Measurements from ENCODE around the gene EHD4. TPM values are rescaled to one million over a fixed set of nuclear protein-coding genes. Genes with fewer than 3 reads are reported as not detected.

Gene EHD4
- polyA plus RNA-seq, 1 of the 3 experiments (the other 2 are of a cell fraction): 17.5 TPM

- 90% methylated on average over 2 of the region's 2 CpGs for WGBS (ENCODE audit: low lambda C conversion rate)
- peaks cover 51% of the 10 kb centered on the region for H3K79me2 ChIP-seq (ENCODE audit: insufficient read depth)
- no peak overlapping the region for H3K27ac ChIP-seq (ENCODE audit: low read depth in 2 of 2, low read length in 1 of 2)
- H3F3A ChIP-seq (replicated peaks; ENCODE audit: insufficient read depth): peaks cover 14% of the 10 kb centered on the region
- no peaks in the 10 kb centered on the region for H3K9me2 ChIP-seq
- no peak for DNase-seq
- no peaks in the 10 kb centered on the region for H3K9me3 ChIP-seq
- H3K36me3 ChIP-seq (replicated peaks in 1 of 2; ENCODE audit: control insufficient read depth in 1 of 2, insufficient read depth in 2 of 2, low read length in 1 of 2): peaks cover 0 to 4% of the 10 kb centered on the region in 2 experiments
- no peak overlapping the region for H3K4me3 ChIP-seq (ENCODE audit: low read depth in 2 of 2, low read length in 1 of 2)
- no peaks in the 10 kb centered on the region for H4K20me1 ChIP-seq (ENCODE audit: insufficient read depth)
- no peak overlapping the region for H3K9ac ChIP-seq
- H3K27me3 ChIP-seq (ENCODE audit: insufficient read depth): no peaks in the 10 kb centered on the region
- H3K4me2 ChIP-seq: no peak overlapping the region
- TF ChIP-seq RFX5 (IDR thresholded peaks at IDR 0.05; ENCODE audit: low read length) (no peak), FOXM1 (IDR thresholded peaks at IDR 0.05; ENCODE audit: low read depth) (no peak), CHD2 (IDR thresholded peaks at IDR 0.05; ENCODE audit: low read length, partially characterized antibody) (no peak), MXI1 (IDR thresholded peaks at IDR 0.05; ENCODE audit: low read depth, low read length) (no peak), NFIC (IDR thresholded peaks at IDR 0.05; ENCODE audit: borderline replicate concordance) (no peak), FOSL2 (IDR thresholded peaks at IDR 0.05; ENCODE audit: borderline replicate concordance, low read depth) (no peak), IRF3 (IDR thresholded peaks at IDR 0.05; ENCODE audit: low read depth, low read length) (no peak), PBX3 (IDR thresholded peaks at IDR 0.05) (no peak), CTCF (IDR thresholded peaks at IDR 0.05) (no peak), YY1 (IDR thresholded peaks at IDR 0.05; ENCODE audit: low read depth) (no peak), RXRA (IDR thresholded peaks at IDR 0.05; ENCODE audit: borderline replicate concordance, low read depth) (no peak), GABPA (IDR thresholded peaks at IDR 0.05; ENCODE audit: low read depth) (no peak), MEF2A (IDR thresholded peaks at IDR 0.05; ENCODE audit: borderline replicate concordance, low read depth) (no peak), TAF1 (IDR thresholded peaks at IDR 0.05; ENCODE audit: borderline replicate concordance, low read depth, low read length) (no peak), EZH2phosphoT487 (IDR thresholded peaks at IDR 0.05; ENCODE audit: borderline replicate concordance, low read depth) (no peak), ELF1 (IDR thresholded peaks at IDR 0.05) (no peak), ZBTB33 (IDR thresholded peaks at IDR 0.05; ENCODE audit: borderline replicate concordance, low read depth) (no peak), GATA2 (CRISPR knock-in tag; IDR thresholded peaks at IDR 0.05) (no peak), TEAD4 (IDR thresholded peaks at IDR 0.05; ENCODE audit: borderline replicate concordance, insufficient read depth) (no peak)
- TF ChIP-seq, protein P1, sequence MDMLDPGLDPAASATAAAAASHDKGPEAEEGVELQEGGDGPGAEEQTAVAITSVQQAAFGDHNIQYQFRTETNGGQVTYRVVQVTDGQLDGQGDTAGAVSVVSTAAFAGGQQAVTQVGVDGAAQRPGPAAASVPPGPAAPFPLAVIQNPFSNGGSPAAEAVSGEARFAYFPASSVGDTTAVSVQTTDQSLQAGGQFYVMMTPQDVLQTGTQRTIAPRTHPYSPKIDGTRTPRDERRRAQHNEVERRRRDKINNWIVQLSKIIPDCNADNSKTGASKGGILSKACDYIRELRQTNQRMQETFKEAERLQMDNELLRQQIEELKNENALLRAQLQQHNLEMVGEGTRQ (IDR thresholded peaks at IDR 0.05; ENCODE audit: borderline replicate concordance, low read depth, low read length): no peak
- no peak overlapping the region for H2AFZ ChIP-seq (ENCODE audit: low read depth)
- H3K4me1 ChIP-seq (ENCODE audit: control insufficient read depth in 1 of 2, insufficient read depth in 2 of 2, low read depth in 1 of 2, low read length in 1 of 2): peaks cover 7 to 23% of the 10 kb centered on the region in 2 experiments; a peak in 3 of 4 replicates
- CTCF ChIA-PET: no interaction called here
- POLR2A ChIA-PET: no interaction called here
Measured at GRCh38 chr15:41946970-41947369, 25.4 kb downstream of the EHD4 start.

Data from SK-N-SH (cell line).